Transverse colon (tissue), 4 donors: ENCODE measurements around the gene GNG12. TPM values are rescaled to one million over a fixed set of nuclear protein-coding genes. Genes with fewer than 3 reads are reported as not detected.
A peak's percentile ranks its signal among the peaks of the same experiment; 100 is the strongest.

Experiments
- DNase-seq: peaks from one replicate; pipeline ENCODE4 v3.0.0-alpha.2; 2019
- H3K27ac ChIP-seq, 4 donors: fragments of 200-600 bp; sonication (generic); 2 replicates each; pipeline ENCODE4 v1.5.1; 2016 to 2018; ENCODE audit warnings: inconsistent platforms in 4 of 4
- H3K27me3 ChIP-seq: fragments of 200-600 bp; sonication (generic); 2 replicates; pipeline ENCODE4 v1.5.1; 2017; ENCODE audit warnings: inconsistent platforms
- H3K36me3 ChIP-seq, 4 donors: fragments of 200-600 bp; sonication (generic); 2 replicates each; pipeline ENCODE4 v1.5.1; 2017 to 2019; ENCODE audit warnings: inconsistent platforms in 4 of 4
- H3K4me1 ChIP-seq, 4 donors: fragments of 200-600 bp; sonication (generic); 2 replicates each; pipeline ENCODE4 v1.5.1; 2017 to 2020; ENCODE audit warnings: inconsistent platforms in 4 of 4
- H3K4me3 ChIP-seq, 4 donors: fragments of 200-600 bp; sonication (generic); 1 replicate in 1 of 4; 2 replicates in 3 of 4; pipeline versions ENCODE4 v1.5.1 to v1.6.1; 2017 to 2019; ENCODE audit warnings: inconsistent platforms in 4 of 4
- H3K9me3 ChIP-seq, 2 donors: fragments of 200-600 bp; sonication (generic); 2 replicates each; pipeline ENCODE4 v1.5.1; 2017 to 2019; ENCODE audit warnings: inconsistent platforms in 2 of 2
- EP300 ChIP-seq: sonication (generic); formaldehyde crosslinking; IDR thresholded peaks from one replicate; pipeline ENCODE4 v1.6.1; 2017; ENCODE audit warnings: antibody characterized with exemption, low read depth
- POLR2A ChIP-seq: fragments of 450-650 bp; IDR thresholded peaks from one replicate; pipeline ENCODE4 v1.6.1; 2016; ENCODE audit warnings: antibody characterized with exemption, mild to moderate bottlenecking, moderate library complexity
- POLR2AphosphoS5 ChIP-seq, 3 donors: sonication (generic); formaldehyde crosslinking; IDR thresholded peaks; one replicate each; pipeline ENCODE4 v1.6.1; 2016; ENCODE audit warnings: antibody characterized with exemption in 3 of 3
- WGBS, 2 donors: methylation state at CpG; one replicate each; pipeline ENCODE4 v1.1.5; 2018; ENCODE audit warnings: low coverage in 1 of 2; 5-methylcytosine and 5-hydroxymethylcytosine counted together
- in situ Hi-C, 4 donors: fragments of 200-750 bp; cut with MboI; loops; one replicate each; pipeline versions ENCODE4 v1.15.0 to v1.15.1; 2017; ENCODE audit warnings: low sequenced_read_pairs in 3 of 4, low pct_ligation_motif_present in 1 of 4, low pct_unique_long_range_greater_than_20kb in 1 of 4
- intact Hi-C: fragments of 100-400 bp; cut with DNase I; formaldehyde crosslinking; loops from one replicate; pipeline ENCODE4 v1.15.1; 2023; ENCODE audit warnings: low total_unique reads
- total RNA-seq, 4 donors: library from RNA; depleted of rRNA; stranded (reverse); fragments of >200 nt; gene quantifications; one replicate each; pipeline ENCODE4 v1.1.0, GENCODE V29; 2016
- TF ChIP-seq, protein P1 (sequence below), 5 experiments: fragments of 200-600 bp in 3 of 5; fragments of 450-650 bp in 2 of 5; sonication (generic) in 3 of 5; IDR thresholded peaks; 1 replicate in 2 of 5; 2 replicates in 3 of 5; pipeline ENCODE4 v1.5.1; 2016 to 2017; ENCODE audit warnings: antibody characterized with exemption in 5 of 5, inconsistent platforms in 3 of 5, mild to moderate bottlenecking in 2 of 5, moderate library complexity in 1 of 5

Gene GNG12
- total RNA-seq, 4 donors from 2014 or later: 19.1 to 180 (median 112) TPM

DNA sequence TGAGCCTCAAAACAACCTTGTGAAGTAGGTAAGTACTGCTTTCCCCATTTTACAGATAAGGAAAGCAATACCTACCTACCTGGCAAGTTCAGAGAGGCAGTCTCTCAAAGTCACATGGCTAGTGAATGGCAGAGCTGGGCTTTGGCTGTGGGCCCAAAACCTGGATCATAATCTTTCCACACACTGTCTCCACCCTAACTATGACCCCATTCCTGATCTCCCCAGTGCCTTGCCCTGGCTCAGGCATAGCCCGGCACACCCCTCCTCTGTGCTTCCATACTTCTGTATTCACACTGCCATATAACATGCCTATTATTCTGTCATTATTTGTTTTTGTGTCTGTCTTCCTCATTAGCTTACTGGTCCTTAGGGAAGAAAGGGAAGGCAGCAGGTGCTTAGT lies 15.9 kb downstream of the GNG12 start:
- no peak overlapping the region for H3K4me3 ChIP-seq
- peaks cover 25 to 89% (median 46%) of the 10 kb centered on the region in 4 donors for H3K4me1 ChIP-seq
- WGBS, 2 donors: 72 to 83% methylated on average over 1 of the region's 1 CpG
- H3K27ac ChIP-seq: peak overlapping the region; percentile 85 to 89 (median 88)
- TF ChIP-seq EP300 (no peak), POLR2AphosphoS5 (IDR thresholded peaks at IDR 0.05) (peak in 2 of 3 donors; percentile 35 to 72), POLR2A (no peak)
- DNase-seq: peak; percentile 91
- no peaks in the 10 kb centered on the region for H3K27me3 ChIP-seq
- in situ Hi-C loops: no loop called here
- H3K36me3 ChIP-seq: no peaks in the 10 kb centered on the region
- H3K9me3 ChIP-seq: no peaks in the 10 kb centered on the region
- intact Hi-C loops: no loop called here

DNA sequence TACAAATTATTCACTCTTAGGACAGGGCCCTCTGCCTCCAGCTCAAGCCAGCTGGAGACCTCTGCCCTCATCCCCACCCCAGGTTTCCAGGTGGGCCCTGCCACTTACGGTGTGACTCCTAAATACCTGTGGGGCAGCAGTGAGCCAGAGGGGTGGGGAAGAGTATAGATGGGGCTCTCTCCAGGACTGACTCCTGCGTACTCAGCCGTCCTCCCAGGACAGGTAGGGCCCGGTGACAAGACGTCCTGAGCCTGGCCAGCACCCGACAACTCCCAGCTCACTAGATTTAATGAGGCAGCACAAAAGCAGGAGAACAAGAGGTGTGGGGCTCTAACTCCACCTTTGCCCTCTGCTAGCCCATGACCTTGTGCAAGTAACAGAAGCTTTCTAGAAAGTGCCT lies 16.8 kb downstream of the GNG12 start:
- peaks cover 25 to 95% (median 49%) of the 10 kb centered on the region in 4 donors for H3K4me1 ChIP-seq
- H3K27ac ChIP-seq: peak overlapping the region; percentile 85 to 89 (median 88)
- 66 to 70% methylated on average over 4 to 6 of the region's 6 CpGs for WGBS, 2 donors
- H3K9me3 ChIP-seq: no peaks in the 10 kb centered on the region
- DNase-seq: peak; percentile 50
- intact Hi-C loops: no loop called here
- no peaks in the 10 kb centered on the region for H3K27me3 ChIP-seq
- H3K4me3 ChIP-seq: peak overlapping the region in 1 of 4 donors; percentile 25
- TF ChIP-seq POLR2A: no peak
- TF ChIP-seq POLR2AphosphoS5 (IDR thresholded peaks at IDR 0.05): no peak
- peak; percentile 58 for TF ChIP-seq EP300
- H3K36me3 ChIP-seq: no peaks in the 10 kb centered on the region
- in situ Hi-C loops: no loop called here

DNA sequence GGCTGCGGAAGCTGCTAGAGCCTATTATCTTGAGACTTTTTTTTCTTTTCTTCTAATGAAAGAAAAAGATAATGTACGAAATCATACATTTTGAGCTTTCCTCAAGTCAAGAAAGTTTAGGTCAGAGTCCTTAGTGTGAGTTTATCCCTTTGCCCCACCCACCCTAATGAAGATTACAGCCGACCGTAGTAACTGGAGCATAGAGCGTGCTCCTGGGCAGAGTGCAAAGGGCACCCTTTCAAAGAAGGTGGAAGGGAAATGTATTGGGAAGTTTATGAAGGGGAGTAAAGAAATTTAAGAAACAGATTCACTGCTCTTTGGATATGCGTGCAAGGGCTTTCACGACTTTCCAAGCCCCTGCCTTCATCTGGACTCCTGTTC lies 17.2 kb downstream of the GNG12 start:
- H3K27ac ChIP-seq: peak overlapping the region; percentile 85 to 89 (median 88)
- TF ChIP-seq POLR2AphosphoS5 (IDR thresholded peaks at IDR 0.05) (peak in 2 of 3 donors; percentile 3 to 23), POLR2A (no peak)
- DNase-seq: peak; percentile 72
- in situ Hi-C loops (no loop called here), intact Hi-C loops (no loop called here)
- peaks cover 25 to 93% (median 49%) of the 10 kb centered on the region in 4 donors for H3K4me1 ChIP-seq
- peak overlapping the region in 1 of 4 donors; percentile 25 for H3K4me3 ChIP-seq
- WGBS, 2 donors: 36 to 55% methylated on average over 4 to 7 of the region's 7 CpGs
- H3K36me3 ChIP-seq: no peaks in the 10 kb centered on the region
- H3K27me3 ChIP-seq: no peaks in the 10 kb centered on the region
- no peaks in the 10 kb centered on the region for H3K9me3 ChIP-seq

DNA sequence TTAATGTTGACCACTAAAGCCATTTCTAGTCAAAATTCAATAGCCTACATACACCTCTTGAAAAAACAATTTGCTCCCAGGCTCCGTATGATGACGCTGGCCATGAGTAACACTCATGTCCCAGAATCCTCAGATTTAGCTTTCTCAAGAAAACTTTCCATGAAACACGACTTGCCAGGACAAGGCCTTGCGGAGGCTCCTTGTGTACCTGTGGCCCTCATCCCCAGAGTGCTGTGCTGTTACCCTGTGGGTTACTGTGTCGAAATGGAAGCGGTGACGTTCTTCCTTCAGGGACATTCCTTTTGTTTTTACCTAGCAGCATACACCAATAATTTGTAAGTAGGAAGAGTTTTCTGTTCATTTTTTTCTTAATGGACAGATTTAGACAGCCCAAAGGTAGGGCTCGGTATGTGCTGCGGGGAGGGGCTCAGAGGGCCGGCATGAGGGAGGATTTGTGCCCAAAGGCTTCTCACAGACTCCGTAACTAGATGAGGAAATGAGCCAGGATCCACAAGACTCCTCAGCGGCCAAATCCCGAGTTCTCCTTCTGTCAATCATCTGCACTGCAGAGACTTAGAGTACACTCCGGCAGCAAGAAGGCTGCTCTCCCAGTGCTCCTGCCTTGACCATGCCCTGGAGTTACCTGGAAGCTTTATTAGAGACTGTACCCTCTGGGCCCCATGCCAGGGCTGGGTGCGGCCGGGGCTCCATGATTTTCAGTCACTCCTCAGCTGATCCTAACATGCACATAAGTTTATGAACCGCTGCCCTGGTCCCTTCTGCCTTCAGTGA lies 17.8 kb downstream of the GNG12 start:
- Histone ChIP-seq H3K9me3 (no peaks in the 10 kb centered on the region), H3K4me1 (peaks cover 25 to 89% (median 49%) of the 10 kb centered on the region in 4 donors), H3K4me3 (peak overlapping the region in 1 of 4 donors; percentile 25), H3K36me3 (no peaks in the 10 kb centered on the region), H3K27ac (peak overlapping the region; percentile 85 to 89 (median 88)), H3K27me3 (no peaks in the 10 kb centered on the region)
- TF ChIP-seq POLR2AphosphoS5 (IDR thresholded peaks at IDR 0.05) (peak in 2 of 3 donors; percentile 55 to 71), POLR2A (peak; percentile 42)
- TF ChIP-seq, protein P1, sequence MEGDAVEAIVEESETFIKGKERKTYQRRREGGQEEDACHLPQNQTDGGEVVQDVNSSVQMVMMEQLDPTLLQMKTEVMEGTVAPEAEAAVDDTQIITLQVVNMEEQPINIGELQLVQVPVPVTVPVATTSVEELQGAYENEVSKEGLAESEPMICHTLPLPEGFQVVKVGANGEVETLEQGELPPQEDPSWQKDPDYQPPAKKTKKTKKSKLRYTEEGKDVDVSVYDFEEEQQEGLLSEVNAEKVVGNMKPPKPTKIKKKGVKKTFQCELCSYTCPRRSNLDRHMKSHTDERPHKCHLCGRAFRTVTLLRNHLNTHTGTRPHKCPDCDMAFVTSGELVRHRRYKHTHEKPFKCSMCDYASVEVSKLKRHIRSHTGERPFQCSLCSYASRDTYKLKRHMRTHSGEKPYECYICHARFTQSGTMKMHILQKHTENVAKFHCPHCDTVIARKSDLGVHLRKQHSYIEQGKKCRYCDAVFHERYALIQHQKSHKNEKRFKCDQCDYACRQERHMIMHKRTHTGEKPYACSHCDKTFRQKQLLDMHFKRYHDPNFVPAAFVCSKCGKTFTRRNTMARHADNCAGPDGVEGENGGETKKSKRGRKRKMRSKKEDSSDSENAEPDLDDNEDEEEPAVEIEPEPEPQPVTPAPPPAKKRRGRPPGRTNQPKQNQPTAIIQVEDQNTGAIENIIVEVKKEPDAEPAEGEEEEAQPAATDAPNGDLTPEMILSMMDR (IDR thresholded peaks at IDR 0.05): no peak
- intact Hi-C loops (no loop called here), in situ Hi-C loops (no loop called here)
- DNase-seq: peak; percentile 93
- 62 to 64% methylated on average over 11 to 17 of the region's 17 CpGs for WGBS, 2 donors

DNA sequence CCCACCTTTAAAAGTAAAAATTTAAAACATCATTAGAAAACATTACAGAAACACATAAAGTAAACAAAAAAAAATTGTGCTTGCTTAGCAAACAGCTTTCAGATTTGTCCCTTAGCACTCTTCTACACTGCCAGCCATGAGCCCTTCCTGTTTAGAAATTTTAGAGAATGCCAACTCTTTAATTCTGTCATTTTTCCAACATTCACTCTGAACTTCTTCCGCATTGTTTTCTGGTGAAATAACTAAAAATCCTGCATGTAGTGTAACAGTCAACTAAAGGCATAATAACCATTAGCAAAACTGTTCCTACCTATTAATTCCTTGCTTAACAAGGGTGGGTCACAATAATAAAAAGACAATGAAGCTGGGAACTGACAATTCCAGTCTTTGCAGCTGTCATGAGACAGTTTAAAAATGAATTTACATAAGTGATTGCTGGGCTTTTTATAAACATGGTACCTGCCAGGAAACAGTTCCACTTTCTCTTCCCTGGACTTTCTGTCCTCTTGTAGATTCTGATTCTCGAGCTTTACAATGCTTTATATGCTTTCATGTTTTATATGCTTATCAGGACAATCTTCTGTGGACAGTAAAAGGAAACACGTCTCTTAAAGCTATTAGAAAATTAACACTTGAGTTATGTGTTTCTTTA lies 19.0 kb downstream of the GNG12 start:
- Histone ChIP-seq H3K36me3 (no peaks in the 10 kb centered on the region), H3K4me1 (peaks cover 25 to 77% (median 43%) of the 10 kb centered on the region in 4 donors), H3K4me3 (no peak overlapping the region), H3K9me3 (no peaks in the 10 kb centered on the region), H3K27me3 (no peaks in the 10 kb centered on the region), H3K27ac (peak overlapping the region; percentile 85 to 89 (median 88))
- 30 to 32% methylated on average over 3 of the region's 3 CpGs for WGBS, 2 donors
- intact Hi-C loops (no loop called here), in situ Hi-C loops (no loop called here)
- TF ChIP-seq EP300 (no peak), POLR2A (no peak), POLR2AphosphoS5 (IDR thresholded peaks at IDR 0.05) (peak in 2 of 3 donors; percentile 37 to 51)
- TF ChIP-seq, protein P1 (IDR thresholded peaks at IDR 0.05): no peak
- DNase-seq: no peak
